GM12878 (cell line): ENCODE data around the gene RCL1. TPM values are rescaled to one million over a fixed set of nuclear protein-coding genes. Genes with fewer than 3 reads are reported as not detected.

Experiments
- ATAC-seq: fragments of 200-7000 bp; cut with Tn5 transposase; 3 replicates; pipeline ENCODE4 v1.9.1; 2020; ENCODE audit warnings: mild to moderate bottlenecking, moderate library complexity
- BruUV-seq: library from RNA; stranded (reverse); fragments of 400-500 nt; replicated peaks from 2 replicates; lab custom pipeline; 2021; lab: Mats Ljungman, UMichigan
- CTCF ChIA-PET: fragments of 300-600 bp; sonication (Branson Sonifier 250); formaldehyde crosslinking; extraction: SDS; loops from one replicate; lab custom pipeline; 2021; ENCODE audit warnings: inconsistent platforms; lab: Yijun Ruan, JAX
- POLR2A ChIA-PET: fragments of 350-600 bp; formaldehyde crosslinking; extraction: SDS; loops from one replicate; lab custom pipeline; 2021; ENCODE audit warnings: inconsistent platforms; lab: Charles Lee
- RAD21 ChIA-PET: fragments of 300-600 bp; sonication (Branson Sonifier 250); formaldehyde crosslinking; loops from one replicate; lab custom pipeline; 2023; ENCODE audit warnings: antibody characterized with exemption; ENCODE audit not compliant: unreplicated experiment; lab: Charles Lee
- SMC1A ChIA-PET: fragments of 300-600 bp; sonication (Branson Sonifier 250); formaldehyde crosslinking; loops from one replicate; lab custom pipeline; 2023; ENCODE audit not compliant: unreplicated experiment, uncharacterized antibody; lab: Charles Lee
- DNase-seq: peaks from one replicate; pipeline ENCODE4 v3.0.0-alpha.2; 2011; ENCODE audit warnings: low read depth, low spot score
- FAIRE-seq: peaks from 3 replicates; lab custom pipeline; 2011; peaks lifted over from hg19 to GRCh38; lab: Jason Lieb, UNC
- H2AFZ ChIP-seq: 2 replicates; pipeline ENCODE4 v1.6.0; 2011; ENCODE audit warnings: low read depth, low read length, control low read depth; ENCODE audit not compliant: control insufficient read depth
- H3K27ac ChIP-seq: 2 replicates; pipeline ENCODE4 v1.5.1; 2011; ENCODE audit warnings: control low read depth; ENCODE audit not compliant: control insufficient read depth, insufficient read depth
- H3K27me3 ChIP-seq, 2 experiments: replicated peaks in 1 of 2; 2 replicates each; pipeline versions ENCODE4 v1.6.0 to v1.6.1; 2011; ENCODE audit warnings: low read length in 1 of 2; ENCODE audit not compliant: control insufficient read depth in 2 of 2, insufficient read depth in 2 of 2
- H3K36me3 ChIP-seq, 2 experiments: 2 replicates each; pipeline ENCODE4 v1.5.1; 2011; ENCODE audit warnings: low read length in 1 of 2; ENCODE audit not compliant: control insufficient read depth in 2 of 2, insufficient read depth in 2 of 2
- H3K4me1 ChIP-seq: 2 replicates; pipeline ENCODE4 v1.6.1; 2011; ENCODE audit warnings: mild to moderate bottlenecking, low read length, moderate library complexity, mixed read lengths; ENCODE audit not compliant: control insufficient read depth, insufficient read depth
- H3K4me2 ChIP-seq: 2 replicates; pipeline ENCODE4 v1.6.0; 2011; ENCODE audit warnings: control low read depth; ENCODE audit not compliant: control insufficient read depth, insufficient read depth
- H3K4me3 ChIP-seq: fragments of 200-600 bp; sonication (generic); 2 replicates; pipeline ENCODE4 v1.5.1; 2016
- H3K79me2 ChIP-seq: 2 replicates; pipeline ENCODE4 v1.6.0; 2011; ENCODE audit warnings: low read length; ENCODE audit not compliant: control insufficient read depth, insufficient read depth
- H3K9ac ChIP-seq: 2 replicates; pipeline ENCODE4 v1.8.0; 2011; ENCODE audit warnings: low read length, control low read depth, mixed read lengths; ENCODE audit not compliant: control insufficient read depth, insufficient read depth
- H3K9me3 ChIP-seq: replicated peaks from 3 replicates; pipeline ENCODE4 v1.5.1; 2011; ENCODE audit warnings: mild to moderate bottlenecking, low read length; ENCODE audit not compliant: control insufficient read depth, insufficient read depth
- H4K20me1 ChIP-seq: 2 replicates; pipeline ENCODE4 v1.6.0; 2011; ENCODE audit not compliant: control insufficient read depth, insufficient read depth
- CHD1 ChIP-seq: IDR thresholded peaks from 2 replicates; pipeline ENCODE4 v1.6.1; 2012; ENCODE audit warnings: low read depth, low read length, improper control_type of control experiment
- E2F8 ChIP-seq: fragments of 450-650 bp; IDR thresholded peaks from 2 replicates; pipeline ENCODE4 v1.6.1; 2018; ENCODE audit warnings: mild to moderate bottlenecking, low read depth, moderate library complexity; ENCODE audit not compliant: partially characterized antibody
- HCFC1 ChIP-seq: fragments of 150-350 bp; IDR thresholded peaks from 2 replicates; pipeline ENCODE4 v1.6.1; 2014; ENCODE audit warnings: low read length
- MEF2B ChIP-seq: fragments of 450-650 bp; IDR thresholded peaks from 2 replicates; pipeline ENCODE4 v1.6.1; 2018; ENCODE audit warnings: mild to moderate bottlenecking, moderate library complexity; ENCODE audit not compliant: partially characterized antibody, poor library complexity, severe bottlenecking
- MLLT1 ChIP-seq: fragments of 450-650 bp; IDR thresholded peaks from 2 replicates; pipeline ENCODE4 v1.6.1; 2016; ENCODE audit warnings: mild to moderate bottlenecking
- NFIC ChIP-seq: IDR thresholded peaks from 2 replicates; pipeline ENCODE4 v1.6.1; 2012; ENCODE audit warnings: low read depth, mild to moderate bottlenecking, inconsistent platforms, low read length, moderate library complexity
- RUNX3 ChIP-seq: IDR thresholded peaks from 2 replicates; pipeline ENCODE4 v1.6.1; 2012; ENCODE audit warnings: low read length, inconsistent platforms
- TCF3 ChIP-seq: IDR thresholded peaks from 2 replicates; pipeline ENCODE4 v1.6.1; 2012; ENCODE audit warnings: low read depth, mild to moderate bottlenecking, low read length, borderline replicate concordance; ENCODE audit not compliant: insufficient read depth
- ZBED1 ChIP-seq: IDR thresholded peaks from 2 replicates; pipeline ENCODE4 v1.6.1; 2016; ENCODE audit warnings: borderline replicate concordance
- ZNF274 ChIP-seq: IDR thresholded peaks from one replicate; pipeline ENCODE4 v1.8.0; 2011; ENCODE audit not compliant: insufficient read length, insufficient read depth
- WGBS: methylation state at CpG from one replicate; pipeline ENCODE4 v1.1.6; 2016; ENCODE audit warnings: low lambda C conversion rate; ENCODE audit not compliant: insufficient replicate concordance, insufficient coverage; ENCODE audit errors: missing lambda C conversion rate; 5-methylcytosine and 5-hydroxymethylcytosine counted together
- in situ Hi-C: fragments of 300-500 bp; cut with MboI; formaldehyde crosslinking; loops from 9 replicates; pipeline ENCODE4 v1.14.3; 2018; ENCODE audit warnings: mixed read lengths
- intact Hi-C: fragments of 100-400 bp; cut with micrococcal nuclease; formaldehyde crosslinking; loops from one replicate; pipeline ENCODE4 v1.14.2; 2022; ENCODE audit not compliant: unreplicated experiment
- polyA plus RNA-seq, 11 experiments: library from polyadenylated mRNA; depleted of rRNA in 4 of 11; unstranded in 6 of 11; stranded (reverse) in 5 of 11; fragments of >200 nt; fragmentation: Nextera tagmentation in 4 of 11; fragmentation: Illumina TruSeq in 1 of 11; extraction: Ambion mirVana in 4 of 11; extraction: Trizol in 1 of 11; gene quantifications; 1 replicate in 1 of 11; 2 replicates in 10 of 11; pipeline versions ENCODE4 v1.2.1 to v1.2.3, GENCODE V29; 2011 to 2016; ENCODE audit warnings: inconsistent platforms in 2 of 11, missing spikeins in 2 of 11, low read depth in 1 of 11
- total RNA-seq, 4 experiments: library from RNA; depleted of rRNA in 3 of 4; stranded (reverse); fragments of >200 nt in 3 of 4; fragmentation: Illumina TruSeq in 1 of 4; extraction: Trizol in 1 of 4; gene quantifications; 2 replicates each; pipeline versions ENCODE4 v1.2.1 to v1.2.3, GENCODE V29; 2013 to 2021

RCL1 gene
- total and polyA plus RNA-seq, 10 of the 15 experiments (the other 5 are each of a cell fraction or from before 2014, with no cell fraction given): 21.1 to 46.8 (median 30.5) TPM

DNA sequence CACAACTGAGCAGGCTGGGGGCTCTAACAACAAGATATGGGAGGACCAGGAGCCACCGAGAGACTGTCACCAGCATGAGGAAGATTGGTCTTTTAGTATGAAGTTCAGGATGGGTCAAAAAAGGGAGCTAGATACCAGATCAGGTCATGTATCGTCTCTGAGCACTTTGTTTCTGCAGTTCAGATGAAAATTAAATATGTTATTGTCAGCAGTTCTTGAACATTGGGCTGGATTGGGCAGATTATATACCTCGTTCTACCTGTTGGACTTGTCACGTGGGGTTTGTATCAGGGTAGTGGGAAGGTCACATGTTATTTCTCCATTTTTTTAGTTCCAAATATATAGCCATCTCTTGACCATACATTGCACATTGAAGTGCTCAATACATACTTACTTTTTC is 47.3 kb downstream of the RCL1 start:
- intact Hi-C loops (no loop called here), in situ Hi-C loops (no loop called here)
- Histone ChIP-seq H3K4me3 (no peak overlapping the region), H3K79me2 (no peaks in the 10 kb centered on the region), H2AFZ (no peak overlapping the region), H4K20me1 (no peaks in the 10 kb centered on the region), H3K4me1 (peaks cover 3% of the 10 kb centered on the region; the same call in 1 of the 2 replicates), H3K36me3 (peaks cover 13 to 24% of the 10 kb centered on the region in 2 experiments), H3K4me2 (no peak overlapping the region), H3K9ac (no peak overlapping the region), H3K27ac (no peak overlapping the region), H3K9me3 (no peaks in the 10 kb centered on the region), H3K27me3 (no peaks in the 10 kb centered on the region)
- POLR2A ChIA-PET: interaction anchor here (1.0 to 1.1 kb wide), 3 partner anchors 13 to 23 kb away, joined by 3 to 4 read pairs (median 3); no protein-coding TSS in a partner anchor
- no TSS peak for BruUV-seq
- DNase-seq: no peak
- SMC1A ChIA-PET: interaction anchor here (0.8 to 3.0 kb wide), 6 partner anchors 11 to 84 kb away, joined by 3 to 18 read pairs (median 4); no protein-coding TSS in a partner anchor
- CTCF ChIA-PET: interaction anchor here (0.9 to 1.6 kb wide), 4 partner anchors 12 to 147 kb away, joined by 3 to 4 read pairs (median 4); no protein-coding TSS in a partner anchor
- 97% methylated on average over 4 of the region's 4 CpGs for WGBS
- FAIRE-seq: no peak
- ATAC-seq: no peak
- RAD21 ChIA-PET: no interaction called here
- TF ChIP-seq NFIC (no peak), E2F8 (no peak), HCFC1 (no peak), MEF2B (no peak), CHD1 (no peak), TCF3 (no peak), ZBED1 (no peak), RUNX3 (no peak), ZNF274 (no peak), MLLT1 (no peak)
